ENCODE data around the gene LMBRD1.

DNA sequence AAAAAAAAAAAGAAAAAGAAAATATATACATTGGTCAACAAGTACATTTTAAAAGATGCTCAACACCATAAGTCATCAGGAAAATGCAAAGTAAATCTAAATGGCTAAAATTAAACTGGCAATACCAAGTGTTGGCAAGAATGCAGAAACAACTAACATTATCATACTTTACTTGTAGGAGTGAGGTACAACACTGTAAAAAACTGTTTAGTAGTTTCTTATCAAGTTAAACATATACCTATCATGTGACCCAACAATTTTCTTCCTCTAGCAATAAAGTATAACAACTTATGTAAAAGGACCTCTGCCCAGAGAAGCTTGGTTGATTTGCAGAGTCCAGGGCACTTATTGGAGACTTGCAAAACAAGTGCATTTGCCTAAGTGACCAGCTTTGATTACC lies 40.4 kb downstream of the LMBRD1 start:
- no peak for TF ChIP-seq POLR2AphosphoS5 (IDR thresholded peaks at IDR 0.05)
- no peak for TF ChIP-seq CTCF (IDR thresholded peaks at IDR 0.05)
- TF ChIP-seq EP300 (IDR thresholded peaks at IDR 0.05): no peak
